Transverse colon (tissue), 4 donors: ENCODE measurements around the gene MYOM1. TPM values are rescaled to one million over a fixed set of nuclear protein-coding genes. Genes with fewer than 3 reads are reported as not detected.

ENCODE experiments used
- DNase-seq: peaks from one replicate; pipeline ENCODE4 v3.0.0-alpha.2; 2019
- H3K27ac ChIP-seq, 4 donors: fragments of 200-600 bp; sonication (generic); 2 replicates each; pipeline ENCODE4 v1.5.1; 2016 to 2018; ENCODE audit warnings: inconsistent platforms in 4 of 4
- H3K27me3 ChIP-seq: fragments of 200-600 bp; sonication (generic); 2 replicates; pipeline ENCODE4 v1.5.1; 2017; ENCODE audit warnings: inconsistent platforms
- H3K36me3 ChIP-seq, 4 donors: fragments of 200-600 bp; sonication (generic); 2 replicates each; pipeline ENCODE4 v1.5.1; 2017 to 2019; ENCODE audit warnings: inconsistent platforms in 4 of 4
- H3K4me1 ChIP-seq, 4 donors: fragments of 200-600 bp; sonication (generic); 2 replicates each; pipeline ENCODE4 v1.5.1; 2017 to 2020; ENCODE audit warnings: inconsistent platforms in 4 of 4
- H3K4me3 ChIP-seq, 4 donors: fragments of 200-600 bp; sonication (generic); 1 replicate in 1 of 4; 2 replicates in 3 of 4; pipeline versions ENCODE4 v1.5.1 to v1.6.1; 2017 to 2019; ENCODE audit warnings: inconsistent platforms in 4 of 4
- H3K9me3 ChIP-seq, 2 donors: fragments of 200-600 bp; sonication (generic); 2 replicates each; pipeline ENCODE4 v1.5.1; 2017 to 2019; ENCODE audit warnings: inconsistent platforms in 2 of 2
- CTCF ChIP-seq, 5 experiments: fragments of 200-600 bp in 3 of 5; fragments of 450-650 bp in 2 of 5; sonication (generic) in 3 of 5; IDR thresholded peaks; 1 replicate in 2 of 5; 2 replicates in 3 of 5; pipeline ENCODE4 v1.5.1; 2016 to 2017; ENCODE audit warnings: antibody characterized with exemption in 5 of 5, inconsistent platforms in 3 of 5, mild to moderate bottlenecking in 2 of 5, moderate library complexity in 1 of 5
- EP300 ChIP-seq: sonication (generic); formaldehyde crosslinking; IDR thresholded peaks from one replicate; pipeline ENCODE4 v1.6.1; 2017; ENCODE audit warnings: antibody characterized with exemption, low read depth
- POLR2A ChIP-seq: fragments of 450-650 bp; IDR thresholded peaks from one replicate; pipeline ENCODE4 v1.6.1; 2016; ENCODE audit warnings: antibody characterized with exemption, mild to moderate bottlenecking, moderate library complexity
- POLR2AphosphoS5 ChIP-seq, 3 donors: sonication (generic); formaldehyde crosslinking; IDR thresholded peaks; one replicate each; pipeline ENCODE4 v1.6.1; 2016; ENCODE audit warnings: antibody characterized with exemption in 3 of 3
- WGBS, 2 donors: methylation state at CpG; one replicate each; pipeline ENCODE4 v1.1.5; 2018; ENCODE audit warnings: low coverage in 1 of 2; 5-methylcytosine and 5-hydroxymethylcytosine counted together
- in situ Hi-C, 4 donors: fragments of 200-750 bp; cut with MboI; loops; one replicate each; pipeline versions ENCODE4 v1.15.0 to v1.15.1; 2017; ENCODE audit warnings: low sequenced_read_pairs in 3 of 4, low pct_ligation_motif_present in 1 of 4, low pct_unique_long_range_greater_than_20kb in 1 of 4
- intact Hi-C: fragments of 100-400 bp; cut with DNase I; formaldehyde crosslinking; loops from one replicate; pipeline ENCODE4 v1.15.1; 2023; ENCODE audit warnings: low total_unique reads
- total RNA-seq, 4 donors: library from RNA; depleted of rRNA; stranded (reverse); fragments of >200 nt; gene quantifications; one replicate each; pipeline ENCODE4 v1.1.0, GENCODE V29; 2016

The MYOM1 gene
- total RNA-seq, 4 donors from 2014 or later: 6.0 to 30.4 (median 7.7) TPM

GRCh38 chr18:3083766-3084165, 136.0 kb downstream of the MYOM1 start:
- in situ Hi-C loops: no loop called here
- Histone ChIP-seq H3K27ac (no peak overlapping the region), H3K9me3 (no peaks in the 10 kb centered on the region), H3K27me3 (no peaks in the 10 kb centered on the region), H3K4me3 (no peak overlapping the region), H3K4me1 (peaks cover 0 to 14% (median 5%) of the 10 kb centered on the region in 4 donors), H3K36me3 (no peaks in the 10 kb centered on the region)
- intact Hi-C loops: no loop called here
- TF ChIP-seq POLR2AphosphoS5 (IDR thresholded peaks at IDR 0.05): no peak
- TF ChIP-seq POLR2A: no peak
- TF ChIP-seq CTCF (IDR thresholded peaks at IDR 0.05): no peak
- no peak for TF ChIP-seq EP300
- no peak for DNase-seq
- 56 to 61% methylated on average over 3 of the region's 3 CpGs for WGBS, 2 donors

GRCh38 chr18:3081584-3081991, 138.2 kb downstream of the MYOM1 start:
- H3K36me3 ChIP-seq: no peaks in the 10 kb centered on the region
- in situ Hi-C loops: no loop called here
- TF ChIP-seq POLR2A (no peak), EP300 (no peak), CTCF (IDR thresholded peaks at IDR 0.05) (no peak), POLR2AphosphoS5 (IDR thresholded peaks at IDR 0.05) (no peak)
- WGBS, 2 donors: 17 to 51% methylated on average over 2 to 3 of the region's 3 CpGs
- H3K27ac ChIP-seq: no peak overlapping the region
- intact Hi-C loops: no loop called here
- no peaks in the 10 kb centered on the region for H3K27me3 ChIP-seq
- no peaks in the 10 kb centered on the region for H3K9me3 ChIP-seq
- peaks cover 0 to 1% (median under 1%) of the 10 kb centered on the region in 4 donors for H3K4me1 ChIP-seq
- no peak for DNase-seq
- H3K4me3 ChIP-seq: no peak overlapping the region

GRCh38 chr18:3079653-3080052, 140.1 kb downstream of the MYOM1 start:
- H3K36me3 ChIP-seq: no peaks in the 10 kb centered on the region
- no peak overlapping the region for H3K27ac ChIP-seq
- intact Hi-C loops (no loop called here), in situ Hi-C loops (no loop called here)
- no peak for DNase-seq
- H3K27me3 ChIP-seq: no peaks in the 10 kb centered on the region
- H3K4me3 ChIP-seq: no peak overlapping the region
- H3K4me1 ChIP-seq: no peaks in the 10 kb centered on the region
- WGBS, 2 donors: 82 to 83% methylated on average over 4 of the region's 4 CpGs
- TF ChIP-seq POLR2A (no peak), CTCF (IDR thresholded peaks at IDR 0.05) (no peak), POLR2AphosphoS5 (IDR thresholded peaks at IDR 0.05) (no peak)
- H3K9me3 ChIP-seq: no peaks in the 10 kb centered on the region

- DNase-seq: no peak
- intact Hi-C loops: no loop called here
- Histone ChIP-seq H3K27me3 (no peaks in the 10 kb centered on the region), H3K36me3 (no peaks in the 10 kb centered on the region), H3K4me1 (peaks cover 0 to 8% (median 0%) of the 10 kb centered on the region in 4 donors), H3K27ac (no peak overlapping the region), H3K4me3 (no peak overlapping the region), H3K9me3 (no peaks in the 10 kb centered on the region)
- TF ChIP-seq EP300 (no peak), POLR2A (no peak), CTCF (IDR thresholded peaks at IDR 0.05) (no peak), POLR2AphosphoS5 (IDR thresholded peaks at IDR 0.05) (no peak)
- 72 to 76% methylated on average over 6 to 9 of the region's 9 CpGs for WGBS, 2 donors
- in situ Hi-C loops: no loop called here
These were observed 144.3 kb downstream of the MYOM1 start for GRCh38 chr18:3075491-3075890.
